Glomerular visceral epithelial cell (primary cell): ENCODE results near the gene ANKRD33.

ENCODE experiments used
- DNase-seq: peaks from one replicate; pipeline ENCODE4 v3.0.0-alpha.2; 2016; ENCODE audit errors: extremely low spot score

ANKRD33 gene

GRCh38 chr12:51901881-51902280 is 14.0 kb downstream of the ANKRD33 start:
- no peak for DNase-seq

GRCh38 chr12:51904951-51905470 is 17.1 kb downstream of the ANKRD33 start:
- no peak for DNase-seq

GRCh38 chr12:51905471-51906429 is 17.8 kb downstream of the ANKRD33 start:
- DNase-seq = no peak

- no peak for DNase-seq
Observed at GRCh38 chr12:51906430-51907082, 18.7 kb downstream of the ANKRD33 start.

- no peak for DNase-seq
Observed at GRCh38 chr12:51907083-51907855, 19.4 kb downstream of the ANKRD33 start, which contains the start of gene ACVRL1. TSS of gene ACVRL1 (plus strand) at chr12:51907504. CDS start at chr12:51912475, 4,971 bp downstream.

- no peak for DNase-seq
Observed at GRCh38 chr12:51907856-51908425, 20.0 kb downstream of the ANKRD33 start.

- DNase-seq = no peak
Observed at GRCh38 chr12:51908876-51909592, 21.1 kb downstream of the ANKRD33 start.

- DNase-seq = no peak
Observed at GRCh38 chr12:51910168-51910567, 22.3 kb downstream of the ANKRD33 start.

- no peak for DNase-seq
Observed at GRCh38 chr12:51910691-51911090, 22.8 kb downstream of the ANKRD33 start.

GRCh38 chr12:51911307-51911706 is 23.4 kb downstream of the ANKRD33 start:
- DNase-seq = no peak

- DNase-seq = no peak
Observed at GRCh38 chr12:51911788-51912711, 24.1 kb downstream of the ANKRD33 start.

GRCh38 chr12:51913071-51914033 is 25.4 kb downstream of the ANKRD33 start:
- no peak for DNase-seq

GRCh38 chr12:51914034-51914923 is 26.4 kb downstream of the ANKRD33 start:
- no peak for DNase-seq

- no peak for DNase-seq
Observed at GRCh38 chr12:51915003-51915625, 27.2 kb downstream of the ANKRD33 start.

- DNase-seq = no peak
Observed at GRCh38 chr12:51915951-51916350, 28.0 kb downstream of the ANKRD33 start.

GRCh38 chr12:51917041-51917590 is 29.2 kb downstream of the ANKRD33 start:
- no peak for DNase-seq
